DMS114 treated with DMSO at 0.1 percent for 48 hours (cell line): Measurements from ENCODE around the gene ZSCAN31.

Experiments used
- DNase-seq: peaks from one replicate; lab custom pipeline; 2025; ENCODE audit not compliant: unreplicated experiment; lab: John Stamatoyannopoulos, UW

The ZSCAN31 gene

GRCh38 chr6:28353981-28354676 is 18.2 kb upstream of the ZSCAN31 start:
- no peak for DNase-seq

- no peak for DNase-seq
These were observed 17.4 kb upstream of the ZSCAN31 start for GRCh38 chr6:28353356-28353755.

GRCh38 chr6:28351493-28351925 is 15.6 kb upstream of the ZSCAN31 start:
- DNase-seq, result no peak

GRCh38 chr6:28351087-28351486 is 15.1 kb upstream of the ZSCAN31 start:
- no peak for DNase-seq

- DNase-seq, result peak; percentile 79
These were observed 14.2 kb upstream of the ZSCAN31 start, which contains the start of gene ZKSCAN3 for GRCh38 chr6:28349892-28350737. ZKSCAN3 (plus strand) TSS chr6:28349947; CDS start chr6:28359587, 9,640 bp downstream.

GRCh38 chr6:28349344-28349891 is 13.5 kb upstream of the ZSCAN31 start:
- DNase-seq, result no peak

GRCh38 chr6:28347119-28347518 is 11.2 kb upstream of the ZSCAN31 start:
- no peak for DNase-seq

GRCh38 chr6:28345201-28345600 is 9.3 kb upstream of the ZSCAN31 start:
- DNase-seq, result no peak

- no peak for DNase-seq
These were observed 8.1 kb upstream of the ZSCAN31 start for GRCh38 chr6:28343898-28344677.

- no peak for DNase-seq
These were observed 4.6 kb upstream of the ZSCAN31 start for GRCh38 chr6:28340310-28341095.

- DNase-seq, result no peak
These were observed 1.2 kb upstream of the ZSCAN31 start for GRCh38 chr6:28337121-28337520.

GRCh38 chr6:28336284-28337120 is 554 bp upstream of the ZSCAN31 start:
- DNase-seq, result no peak

- DNase-seq, result no peak
These were observed 846 bp downstream of the ZSCAN31 start for GRCh38 chr6:28335040-28335563.

GRCh38 chr6:28334286-28335039 is 1.5 kb downstream of the ZSCAN31 start:
- no peak for DNase-seq

GRCh38 chr6:28333599-28334018 is 2.3 kb downstream of the ZSCAN31 start:
- no peak for DNase-seq

- no peak for DNase-seq
These were observed 2.9 kb downstream of the ZSCAN31 start for GRCh38 chr6:28333047-28333446.

- no peak for DNase-seq
These were observed 5.9 kb downstream of the ZSCAN31 start for GRCh38 chr6:28330041-28330440.

GRCh38 chr6:28326371-28326948 is 9.5 kb downstream of the ZSCAN31 start:
- no peak for DNase-seq
